IPS-15b (cell line): ENCODE data around the gene HPS1.
"Not testable (repeated sequence)": the region's sequence is repeated elsewhere in the genome, so short reads cannot be mapped to it uniquely, and the experiment has no call there.

Source experiments
- H3K27me3 ChIP-seq: one replicate; pipeline ENCODE4 v1.6.1; 2013; ENCODE audit warnings: low read length; ENCODE audit not compliant: control insufficient read depth, insufficient read depth
- H3K36me3 ChIP-seq: one replicate; pipeline ENCODE4 v1.6.1; 2013; ENCODE audit warnings: low read length; ENCODE audit not compliant: control insufficient read depth, insufficient read depth
- H3K4me1 ChIP-seq: one replicate; pipeline ENCODE4 v1.6.1; 2013; ENCODE audit warnings: mild to moderate bottlenecking, low read length; ENCODE audit not compliant: control insufficient read depth, insufficient read depth
- H3K4me3 ChIP-seq: one replicate; pipeline ENCODE4 v1.5.1; 2013; ENCODE audit warnings: low read depth, low read length
- H3K9ac ChIP-seq: one replicate; pipeline ENCODE4 v1.6.1; 2013; ENCODE audit warnings: low read depth, mild to moderate bottlenecking, low read length
- H3K9me3 ChIP-seq: one replicate; pipeline ENCODE4 v1.6.1; 2013; ENCODE audit warnings: mild to moderate bottlenecking, low read length; ENCODE audit not compliant: control insufficient read depth, insufficient read depth

HPS1 gene

GRCh38 chr10:98391065-98391464 is 55.7 kb downstream of the HPS1 start:
- H3K9me3 ChIP-seq = no peaks in the 10 kb centered on the region
- no peak overlapping the region for H3K9ac ChIP-seq
- no peak overlapping the region for H3K4me3 ChIP-seq
- H3K36me3 ChIP-seq = no peaks in the 10 kb centered on the region
- H3K27me3 ChIP-seq = no peaks in the 10 kb centered on the region
- H3K4me1 ChIP-seq = no peaks in the 10 kb centered on the region

- Histone ChIP-seq H3K36me3 (no peaks in the 10 kb centered on the region), H3K9ac (no peak overlapping the region), H3K27me3 (no peaks in the 10 kb centered on the region), H3K9me3 (no peaks in the 10 kb centered on the region), H3K4me3 (no peak overlapping the region), H3K4me1 (no peaks in the 10 kb centered on the region)
Observed at GRCh38 chr10:98390406-98390805, 56.3 kb downstream of the HPS1 start.

- Histone ChIP-seq H3K4me1 (no peaks in the 10 kb centered on the region), H3K36me3 (no peaks in the 10 kb centered on the region), H3K9me3 (no peaks in the 10 kb centered on the region), H3K4me3 (no peak overlapping the region), H3K27me3 (no peaks in the 10 kb centered on the region), H3K9ac (no peak overlapping the region)
Observed at GRCh38 chr10:98389398-98389797, 57.3 kb downstream of the HPS1 start.

- H3K9me3 ChIP-seq = no peaks in the 10 kb centered on the region
- H3K4me1 ChIP-seq = no peaks in the 10 kb centered on the region
Observed at GRCh38 chr10:98388101-98388655, 58.6 kb downstream of the HPS1 start.

DNA sequence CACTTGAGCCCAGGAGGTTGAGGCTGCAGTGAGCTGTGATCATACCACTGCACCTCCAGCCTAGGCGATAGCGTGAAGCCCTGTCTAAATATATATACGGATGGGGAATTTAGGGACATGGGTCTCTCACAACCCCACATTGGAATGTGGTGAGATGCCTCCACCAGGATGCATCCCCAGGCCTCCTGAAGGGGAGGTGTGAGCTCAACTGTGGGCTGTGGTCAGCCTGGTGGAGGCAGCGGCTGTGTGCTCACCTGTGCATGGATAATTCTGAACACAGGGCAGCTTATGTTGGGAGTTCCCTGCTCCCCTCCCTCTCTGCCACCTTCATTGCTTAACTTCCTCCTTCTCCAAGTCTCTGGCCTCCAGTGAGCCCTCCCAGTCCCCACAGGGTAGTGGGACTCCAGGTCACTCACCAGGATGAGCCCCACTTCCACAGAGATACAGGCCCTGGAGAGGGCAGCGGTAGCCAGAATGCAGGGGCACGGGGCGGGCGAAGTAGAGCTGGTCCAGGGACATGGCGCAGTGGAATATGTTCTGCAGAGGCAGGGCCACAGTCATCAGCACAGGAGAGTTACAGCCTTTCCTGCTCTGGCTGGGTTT is 62.1 kb downstream of the HPS1 start:
- H3K9ac ChIP-seq = no peak overlapping the region
- H3K4me1 ChIP-seq = no peaks in the 10 kb centered on the region
- no peaks in the 10 kb centered on the region for H3K36me3 ChIP-seq
- H3K4me3 ChIP-seq = no peak overlapping the region
- no peaks in the 10 kb centered on the region for H3K27me3 ChIP-seq
- no peaks in the 10 kb centered on the region for H3K9me3 ChIP-seq

More at GRCh38 chr10:98388101-98388655, 58.6 kb downstream of the HPS1 start:
- Histone ChIP-seq H3K36me3 (no peaks in the 10 kb centered on the region), H3K4me3 (no peak overlapping the region), H3K27me3 (no peaks in the 10 kb centered on the region), H3K9ac (no peak overlapping the region)

DNA sequence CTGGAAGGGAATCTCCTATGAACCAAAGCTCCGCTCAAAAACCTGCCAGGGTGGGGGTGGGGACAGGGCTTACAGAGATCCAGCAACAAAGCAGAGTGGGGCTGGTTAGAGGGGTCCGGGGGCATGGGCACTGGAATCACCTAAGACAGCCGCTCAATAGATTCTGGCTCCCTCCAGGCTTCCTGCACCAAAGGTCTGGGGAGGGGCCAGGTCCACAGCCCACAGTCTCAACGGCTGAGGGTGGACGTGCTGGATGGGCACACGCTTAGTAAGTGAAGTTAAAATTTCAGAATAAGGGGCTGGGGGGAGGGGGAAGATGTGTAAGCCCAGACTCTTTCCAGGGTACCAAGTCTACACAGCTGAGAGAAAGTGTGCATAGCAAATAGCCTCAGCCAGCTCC is 62.9 kb downstream of the HPS1 start:
- H3K9ac ChIP-seq = no peak overlapping the region
- no peaks in the 10 kb centered on the region for H3K4me1 ChIP-seq
- H3K9me3 ChIP-seq = no peaks in the 10 kb centered on the region
- H3K36me3 ChIP-seq = no peaks in the 10 kb centered on the region
- H3K4me3 ChIP-seq = no peak overlapping the region
- no peaks in the 10 kb centered on the region for H3K27me3 ChIP-seq

- not testable (repeated sequence) for H3K27me3 ChIP-seq, H3K4me3 ChIP-seq, H3K9me3 ChIP-seq, H3K4me1 ChIP-seq, H3K36me3 ChIP-seq, H3K9ac ChIP-seq
Observed at GRCh38 chr10:98383134-98383667, 63.5 kb downstream of the HPS1 start.

DNA sequence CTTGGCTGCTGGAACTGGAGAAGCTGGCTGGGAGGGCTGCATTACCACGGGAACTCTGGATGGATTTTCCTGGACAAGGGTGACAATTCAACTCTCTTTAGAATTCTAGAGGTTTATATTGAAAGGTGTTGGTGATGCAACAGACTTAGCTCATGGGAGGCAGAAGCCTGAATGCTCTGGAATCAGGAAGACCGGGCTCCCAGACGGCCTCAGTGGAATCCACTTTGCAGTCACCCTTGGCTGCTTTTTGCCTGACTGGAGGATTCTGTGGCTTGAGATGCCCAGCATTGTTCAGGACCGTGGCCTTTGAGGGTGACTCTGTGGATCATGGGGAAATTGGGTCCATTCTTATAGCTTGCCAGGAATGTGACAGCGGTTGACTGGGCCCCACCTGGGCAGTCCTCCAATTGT is 64.0 kb downstream of the HPS1 start:
- Histone ChIP-seq H3K9ac (no peak overlapping the region), H3K9me3 (no peaks in the 10 kb centered on the region), H3K36me3 (no peaks in the 10 kb centered on the region), H3K27me3 (no peaks in the 10 kb centered on the region), H3K4me1 (no peaks in the 10 kb centered on the region), H3K4me3 (no peak overlapping the region)

DNA sequence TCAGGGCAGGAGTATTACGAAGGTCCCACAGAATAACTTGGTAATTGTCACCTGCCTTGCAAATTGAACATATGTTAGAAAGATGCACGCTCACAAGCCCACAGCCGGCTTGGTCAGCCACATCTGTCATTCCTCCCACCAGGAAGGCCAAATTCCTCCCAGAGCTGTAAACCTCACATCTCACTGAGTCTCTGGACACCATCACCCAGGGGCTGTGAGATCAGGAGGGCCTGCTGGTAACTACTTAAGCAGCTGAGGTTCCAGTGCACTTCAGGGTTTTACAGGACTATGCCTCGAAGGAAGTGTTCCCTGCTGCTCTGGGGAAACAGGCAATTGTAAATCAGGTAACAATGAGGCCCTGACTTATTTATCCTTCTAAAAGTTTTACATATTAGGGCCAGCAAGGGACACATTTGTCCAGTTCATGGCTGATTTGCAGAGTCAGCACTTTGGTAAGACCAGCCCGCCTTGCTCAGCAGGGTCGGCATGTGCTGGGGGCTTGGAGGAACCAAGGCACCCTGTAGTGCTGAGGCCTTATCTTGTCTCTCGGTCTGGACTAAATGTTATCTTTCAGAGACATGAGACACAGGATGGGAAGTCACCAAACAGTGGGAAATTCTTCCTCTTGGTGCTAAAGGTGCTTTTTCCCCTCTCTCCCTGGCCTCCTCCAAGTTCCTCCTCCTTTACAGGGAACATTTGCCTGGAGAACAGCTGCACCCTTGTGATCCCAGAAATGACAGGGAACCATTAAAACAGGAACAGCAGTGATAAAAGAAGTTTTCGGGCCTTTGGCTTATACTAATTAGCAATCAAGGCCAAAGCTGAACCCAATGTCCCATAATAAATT is 66.0 kb downstream of the HPS1 start:
- Histone ChIP-seq H3K4me3 (no peak overlapping the region), H3K4me1 (no peaks in the 10 kb centered on the region), H3K27me3 (no peaks in the 10 kb centered on the region), H3K9me3 (no peaks in the 10 kb centered on the region), H3K9ac (no peak overlapping the region), H3K36me3 (no peaks in the 10 kb centered on the region)

- Histone ChIP-seq H3K4me1 (no peaks in the 10 kb centered on the region), H3K9me3 (no peaks in the 10 kb centered on the region), H3K36me3 (no peaks in the 10 kb centered on the region), H3K27me3 (no peaks in the 10 kb centered on the region), H3K9ac (no peak overlapping the region), H3K4me3 (no peak overlapping the region)
Observed at GRCh38 chr10:98378722-98379121, 68.0 kb downstream of the HPS1 start.

- Histone ChIP-seq H3K9ac (no peak overlapping the region), H3K4me1 (no peaks in the 10 kb centered on the region), H3K36me3 (no peaks in the 10 kb centered on the region), H3K9me3 (no peaks in the 10 kb centered on the region), H3K27me3 (no peaks in the 10 kb centered on the region), H3K4me3 (no peak overlapping the region)
Observed at GRCh38 chr10:98377536-98377935, 69.2 kb downstream of the HPS1 start.

DNA sequence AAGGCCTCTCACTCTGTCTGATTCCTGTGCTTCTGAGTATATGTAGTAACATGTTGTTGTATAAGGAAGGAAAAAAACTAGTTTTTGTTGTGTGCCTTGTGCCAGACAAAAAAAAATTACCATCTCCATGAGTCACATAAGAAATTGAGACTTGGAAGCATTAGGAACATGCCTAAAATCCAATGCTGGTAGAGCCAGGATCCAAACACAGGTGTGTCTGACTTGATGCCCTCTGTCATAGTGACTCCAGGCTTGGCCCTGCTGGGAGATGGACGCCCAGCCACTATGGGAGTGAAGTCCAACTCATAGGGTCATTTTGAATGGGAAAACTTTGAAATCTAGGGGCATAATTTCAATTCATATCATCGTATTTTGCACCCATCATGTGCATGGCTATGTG is 69.7 kb downstream of the HPS1 start:
- H3K4me3 ChIP-seq = no peak overlapping the region
- H3K9ac ChIP-seq = no peak overlapping the region
- H3K9me3 ChIP-seq = no peaks in the 10 kb centered on the region
- H3K36me3 ChIP-seq = no peaks in the 10 kb centered on the region
- H3K4me1 ChIP-seq = no peaks in the 10 kb centered on the region
- no peaks in the 10 kb centered on the region for H3K27me3 ChIP-seq
